Endothelial cell of umbilical vein (primary cell): ENCODE measurements around the gene SLC35G4. TPM values are rescaled to one million over a fixed set of nuclear protein-coding genes. Genes with fewer than 3 reads are reported as not detected.

Source experiments
- BruUV-seq: library from RNA; stranded (reverse); fragments of 400-500 nt; replicated peaks from 2 replicates; lab custom pipeline; 2021; lab: Mats Ljungman, UMichigan
- CTCF ChIA-PET: fragments of 300-600, 350-600 bp; sonication (Branson Sonifier 250); formaldehyde crosslinking; loops from one replicate; lab custom pipeline; 2021; ENCODE audit warnings: antibody characterized with exemption, inconsistent platforms; lab: Charles Lee
- POLR2A ChIA-PET: fragments of 300-600, 350-600 bp; sonication (Branson Sonifier 250); formaldehyde crosslinking; loops from one replicate; lab custom pipeline; 2021; ENCODE audit warnings: antibody characterized with exemption, inconsistent platforms; lab: Charles Lee
- DNase-seq: peaks from one replicate; pipeline ENCODE4 v3.0.0-alpha.2; 2011; ENCODE audit warnings: low read depth, low spot score
- FAIRE-seq: peaks from 2 replicates; lab custom pipeline; 2011; peaks lifted over from hg19 to GRCh38; lab: Jason Lieb, UNC
- H2AFZ ChIP-seq: 2 replicates; pipeline ENCODE4 v1.6.0; 2012; ENCODE audit warnings: low read depth, low read length, control low read depth, inconsistent platforms
- H3K27ac ChIP-seq: 2 replicates; pipeline ENCODE4 v1.5.1; 2011; ENCODE audit warnings: low read depth, mild to moderate bottlenecking, control low read depth, low read length, moderate library complexity; ENCODE audit not compliant: insufficient read depth
- H3K27me3 ChIP-seq, 2 experiments: 2 replicates each; pipeline versions ENCODE4 v1.6.0 to v1.6.1; 2011; ENCODE audit warnings: low read length in 2 of 2, mixed read lengths in 1 of 2; ENCODE audit not compliant: control insufficient read depth in 2 of 2, insufficient read depth in 2 of 2
- H3K36me3 ChIP-seq, 2 experiments: 2 replicates in 1 of 2; 3 replicates in 1 of 2; pipeline ENCODE4 v1.5.1; 2011; ENCODE audit warnings: low read length in 2 of 2, mild to moderate bottlenecking in 1 of 2, moderate library complexity in 1 of 2; ENCODE audit not compliant: control insufficient read depth in 2 of 2, insufficient read depth in 2 of 2; ENCODE audit errors: extremely low read depth in 1 of 2
- H3K4me1 ChIP-seq: 3 replicates; pipeline ENCODE4 v1.5.1; 2011; ENCODE audit warnings: mild to moderate bottlenecking, low read length; ENCODE audit not compliant: control insufficient read depth, insufficient read depth; ENCODE audit errors: extremely low read depth
- H3K4me2 ChIP-seq: 2 replicates; pipeline ENCODE4 v1.6.1; 2011; ENCODE audit warnings: low read length, control low read depth, mixed read lengths; ENCODE audit not compliant: insufficient read depth
- H3K4me3 ChIP-seq, 3 experiments: fragments of 200-600 bp in 1 of 3; sonication (generic), shearing (Covaris generic) in 1 of 3; replicated peaks in 1 of 3; 2 replicates each; pipeline ENCODE4 v1.5.1; 2011 to 2016; ENCODE audit warnings: control low read depth in 3 of 3, low read length in 3 of 3, mild to moderate bottlenecking in 2 of 3, inconsistent platforms in 1 of 3, low read depth in 1 of 3, moderate library complexity in 1 of 3; ENCODE audit not compliant: insufficient read depth in 1 of 3
- H3K79me2 ChIP-seq: 2 replicates; pipeline ENCODE4 v1.6.0; 2012; ENCODE audit warnings: low read length, inconsistent platforms; ENCODE audit not compliant: control insufficient read depth, insufficient read depth
- H3K9ac ChIP-seq: replicated peaks from 2 replicates; pipeline ENCODE3; 2011; ENCODE audit warnings: low read length, control low read depth; ENCODE audit not compliant: insufficient read depth; ENCODE audit errors: extremely low read depth
- H3K9me1 ChIP-seq: replicated peaks from 3 replicates; pipeline ENCODE4 v1.6.0; 2011; ENCODE audit warnings: mild to moderate bottlenecking, low read length; ENCODE audit not compliant: control insufficient read depth, insufficient read depth; ENCODE audit errors: extremely low read depth
- H3K9me3 ChIP-seq: replicated peaks from 2 replicates; pipeline ENCODE4 v1.5.1; 2012; ENCODE audit warnings: low read length, inconsistent platforms; ENCODE audit not compliant: control insufficient read depth, insufficient read depth
- H4K20me1 ChIP-seq: replicated peaks from 2 replicates; pipeline ENCODE3; 2011; ENCODE audit warnings: mild to moderate bottlenecking, low read length; ENCODE audit not compliant: control insufficient read depth, insufficient read depth; ENCODE audit errors: extremely low read depth
- CTCF ChIP-seq, 2 donors: IDR thresholded peaks; 1 replicate in 1 of 2; 2 replicates in 1 of 2; pipeline ENCODE4 v1.5.1; 2011; ENCODE audit warnings: low read length in 2 of 2, mild to moderate bottlenecking in 2 of 2, moderate library complexity in 2 of 2, control low read depth in 1 of 2, inconsistent platforms in 1 of 2, low read depth in 1 of 2; ENCODE audit not compliant: insufficient read depth in 1 of 2; ENCODE audit errors: extremely low read depth in 1 of 2
- EZH2 ChIP-seq: IDR thresholded peaks from 2 replicates; pipeline ENCODE4 v1.6.1; 2012; ENCODE audit warnings: borderline replicate concordance, low read depth, mild to moderate bottlenecking, moderate library complexity, low read length, inconsistent platforms; ENCODE audit not compliant: severe bottlenecking
- FOS ChIP-seq: IDR thresholded peaks from 2 replicates; pipeline ENCODE4 v1.6.1; 2011; ENCODE audit warnings: mild to moderate bottlenecking, low read length, moderate library complexity, borderline replicate concordance; ENCODE audit not compliant: insufficient read depth
- GATA2 ChIP-seq: IDR thresholded peaks from 2 replicates; pipeline ENCODE4 v1.7.0; 2011; ENCODE audit warnings: low read depth, mild to moderate bottlenecking, moderate library complexity, mixed read lengths, low read length; ENCODE audit not compliant: insufficient read length, insufficient read depth
- JUN ChIP-seq: IDR thresholded peaks from 2 replicates; pipeline ENCODE4 v1.6.1; 2011; ENCODE audit warnings: borderline replicate concordance, low read depth; ENCODE audit not compliant: insufficient read length, insufficient read depth
- MAX ChIP-seq: IDR thresholded peaks from 2 replicates; pipeline ENCODE4 v1.6.1; 2011; ENCODE audit not compliant: insufficient read depth, insufficient read length
- MYC ChIP-seq: IDR thresholded peaks from one replicate; pipeline ENCODE4 v1.6.1; 2011; ENCODE audit warnings: mild to moderate bottlenecking, low read depth, low read length
- POLR2A ChIP-seq: IDR thresholded peaks from 2 replicates; pipeline ENCODE4 v1.6.1; 2012; ENCODE audit warnings: low read depth, mild to moderate bottlenecking, control low read depth, low read length
- POLR2AphosphoS5 ChIP-seq: IDR thresholded peaks from 2 replicates; pipeline ENCODE4 v1.6.1; 2012; ENCODE audit warnings: low read depth, mild to moderate bottlenecking, control low read depth, low read length, moderate library complexity; ENCODE audit not compliant: insufficient read depth
- dilution Hi-C: fragments of 300-500 bp; cut with MboI; formaldehyde crosslinking; loops from one replicate; pipeline ENCODE4 v1.15.0; 2019; ENCODE audit warnings: low sequenced_read_pairs; ENCODE audit not compliant: extremely low pct_ligation_motif_present
- intact Hi-C: fragments of 100-400 bp; cut with micrococcal nuclease; formaldehyde crosslinking; loops from one replicate; pipeline ENCODE4 v1.10.0; 2022
- polyA plus RNA-seq, 4 experiments: library from polyadenylated mRNA; depleted of rRNA in 3 of 4; stranded (reverse) in 3 of 4; unstranded in 1 of 4; fragments of >200 nt; gene quantifications; 2 replicates each; pipeline versions ENCODE4 v1.2.1 to v1.2.3, GENCODE V29; 2011 to 2012; ENCODE audit warnings: missing spikeins in 1 of 4
- total RNA-seq: library from RNA; stranded (reverse); gene quantifications from 2 replicates; pipeline ENCODE4 v1.2.3, GENCODE V29; 2021

The SLC35G4 gene
- total and polyA plus RNA-seq, 2 donors (not counting 3 experiments of a cell fraction or from before 2014, with no cell fraction given): not detected

- H4K20me1 ChIP-seq: no peaks in the 10 kb centered on the region
- no peaks in the 10 kb centered on the region for H3K9me3 ChIP-seq
- no peak overlapping the region for H3K4me3 ChIP-seq
- CTCF ChIA-PET: no interaction called here
- TF ChIP-seq CTCF (IDR thresholded peaks at IDR 0.05; ENCODE audit: extremely low read depth in 1 of 2, insufficient read depth in 1 of 2, low read depth in 1 of 2, low read length in 2 of 2) (no peak), MYC (no peak), JUN (no peak), GATA2 (no peak), POLR2AphosphoS5 (no peak), POLR2A (no peak), EZH2 (no peak), FOS (no peak), MAX (no peak)
- POLR2A ChIA-PET: no interaction called here
- no TSS peak for BruUV-seq
- H3K4me1 ChIP-seq: no peaks in the 10 kb centered on the region
- dilution Hi-C loops: no loop called here
- H3K9ac ChIP-seq: no peak overlapping the region
- H2AFZ ChIP-seq: no peak overlapping the region
- intact Hi-C loops: no loop called here
- H3K9me1 ChIP-seq: no peaks in the 10 kb centered on the region
- H3K27me3 ChIP-seq: peaks cover 0 to 4% of the 10 kb centered on the region in 2 experiments
- DNase-seq (no peak), FAIRE-seq (no peak)
- H3K36me3 ChIP-seq: no peaks in the 10 kb centered on the region
- no peak overlapping the region for H3K27ac ChIP-seq
- no peak overlapping the region for H3K4me2 ChIP-seq
- H3K79me2 ChIP-seq: no peaks in the 10 kb centered on the region
Measured at GRCh38 chr18:11585596-11585995, 23.8 kb upstream of the SLC35G4 start.
